Epithelial cell of prostate (primary cell): ENCODE measurements around the gene IL16.
"Not testable (repeated sequence)": the region's sequence is repeated elsewhere in the genome, so short reads cannot be mapped to it uniquely, and the experiment has no call there.

Experiments used
- DNase-seq: peaks from one replicate; pipeline ENCODE4 v3.0.0-alpha.2; 2011; ENCODE audit warnings: low read depth, low spot score
- H3K27ac ChIP-seq: fragments of 450-650 bp; 2 replicates; pipeline ENCODE4 v1.5.1; 2017; ENCODE audit warnings: mild to moderate bottlenecking

The IL16 gene

DNA sequence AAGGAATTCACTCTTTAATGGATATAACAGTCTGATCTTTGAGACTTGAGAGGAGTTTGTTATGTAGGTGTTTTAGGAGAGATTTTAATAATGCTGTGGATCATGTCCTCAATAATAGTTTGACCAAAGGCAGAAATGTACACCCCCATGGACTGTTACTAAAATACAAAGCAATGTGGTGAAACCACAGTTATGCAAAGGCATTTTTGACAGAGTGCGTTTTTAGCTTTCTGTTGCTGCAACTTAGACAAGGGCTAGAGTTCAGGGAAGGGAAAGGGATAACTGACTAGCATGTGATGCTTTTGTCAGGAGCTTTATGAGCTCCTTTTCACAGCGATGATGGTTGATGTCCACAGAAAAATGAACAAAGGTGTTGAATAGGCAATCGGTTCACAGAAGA lies 130.8 kb downstream of the IL16 start:
- no peak overlapping the region for H3K27ac ChIP-seq
- DNase-seq, result no peak

- no peak overlapping the region for H3K27ac ChIP-seq
- DNase-seq, result no peak
Observed at GRCh38 chr15:81329446-81329845, 132.8 kb downstream of the IL16 start.

DNA sequence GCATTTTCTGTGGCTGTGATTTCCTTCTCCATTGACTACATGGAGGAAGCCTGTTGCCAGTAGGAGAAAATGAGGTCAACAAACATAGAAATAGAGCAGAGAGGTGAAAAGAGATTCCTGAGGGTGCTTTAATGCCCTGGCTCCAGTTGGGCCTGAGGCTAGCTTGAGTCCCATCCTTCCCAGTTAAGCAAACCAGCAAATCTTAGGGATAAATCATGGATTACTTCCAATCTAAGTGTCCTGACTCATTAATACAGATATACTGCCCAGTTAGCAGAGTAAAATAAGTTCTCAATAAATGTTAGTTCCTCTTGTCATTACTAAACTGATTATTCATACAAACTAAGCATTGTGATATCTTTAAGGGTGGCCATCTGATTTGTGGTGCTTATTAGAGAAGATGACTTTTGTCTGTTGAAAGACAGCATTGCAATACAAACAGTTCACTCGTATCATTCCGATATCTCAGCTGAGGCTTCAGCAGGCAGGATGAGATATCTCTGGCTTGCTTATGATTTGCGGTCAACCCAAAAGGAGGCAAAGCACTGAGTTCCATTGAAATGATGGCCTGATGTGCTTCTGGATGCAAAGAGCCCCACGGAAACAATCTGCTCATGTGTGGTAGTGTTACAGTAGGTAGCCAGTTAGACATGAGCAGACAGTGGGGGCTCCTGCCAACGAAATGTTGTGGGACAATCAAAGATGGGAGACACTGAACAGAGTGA lies 133.8 kb downstream of the IL16 start:
- no peak for DNase-seq
- H3K27ac ChIP-seq, result no peak overlapping the region

GRCh38 chr15:81331141-81331540 lies 134.5 kb downstream of the IL16 start:
- H3K27ac ChIP-seq, DNase-seq: not testable (repeated sequence)

GRCh38 chr15:81331600-81331999 lies 134.9 kb downstream of the IL16 start:
- no peak overlapping the region for H3K27ac ChIP-seq

DNA sequence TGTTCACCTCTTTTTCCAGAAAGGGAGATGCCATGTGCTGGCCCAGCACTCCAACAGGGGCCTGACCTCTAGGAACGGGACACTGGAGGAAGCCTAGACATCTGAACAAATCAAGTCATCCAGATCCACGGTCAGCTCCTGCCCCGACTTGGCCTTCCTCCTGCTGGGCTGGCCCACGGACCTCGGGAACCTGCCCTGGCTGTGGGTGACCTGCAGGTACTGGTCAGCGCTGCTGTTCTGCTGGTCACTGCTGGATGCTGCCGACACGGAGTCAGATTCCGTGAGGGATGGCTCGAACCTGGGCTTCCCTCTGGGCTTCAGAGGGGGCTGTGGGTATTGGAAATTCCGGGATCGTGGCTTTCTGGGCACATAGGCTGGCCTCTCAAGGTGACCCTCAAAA lies 135.6 kb downstream of the IL16 start:
- no peak overlapping the region for H3K27ac ChIP-seq
- no peak for DNase-seq

More at GRCh38 chr15:81331600-81331999, 134.9 kb downstream of the IL16 start:
- no peak for DNase-seq

DNA sequence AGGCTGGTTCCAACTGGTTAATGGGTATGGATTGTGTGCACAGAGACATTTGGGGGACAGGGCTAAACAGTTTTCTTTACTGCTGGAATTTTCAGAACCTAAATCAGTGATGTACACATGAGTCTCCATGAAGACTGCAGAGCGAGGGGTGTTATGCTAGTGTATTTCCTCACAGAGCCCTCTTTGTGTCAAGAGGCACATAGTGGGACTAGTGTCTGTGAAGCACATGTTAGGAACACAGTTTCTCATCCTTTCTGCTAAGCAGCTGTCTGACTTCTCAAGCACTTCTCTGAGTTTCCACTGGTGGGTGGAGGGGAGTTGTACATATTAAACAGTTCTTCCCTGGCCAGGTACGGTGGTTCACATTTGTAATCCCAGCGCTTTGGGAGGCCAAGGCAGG lies 136.7 kb downstream of the IL16 start:
- DNase-seq, result no peak

GRCh38 chr15:81334768-81335435 lies 138.2 kb downstream of the IL16 start:
- DNase-seq, result no peak
- no peak overlapping the region for H3K27ac ChIP-seq

More for the DNA sequence above, 136.7 kb downstream of the IL16 start:
- no peak overlapping the region for H3K27ac ChIP-seq

GRCh38 chr15:81335631-81336030 lies 139.0 kb downstream of the IL16 start:
- H3K27ac ChIP-seq, result no peak overlapping the region
- DNase-seq, result no peak

DNA sequence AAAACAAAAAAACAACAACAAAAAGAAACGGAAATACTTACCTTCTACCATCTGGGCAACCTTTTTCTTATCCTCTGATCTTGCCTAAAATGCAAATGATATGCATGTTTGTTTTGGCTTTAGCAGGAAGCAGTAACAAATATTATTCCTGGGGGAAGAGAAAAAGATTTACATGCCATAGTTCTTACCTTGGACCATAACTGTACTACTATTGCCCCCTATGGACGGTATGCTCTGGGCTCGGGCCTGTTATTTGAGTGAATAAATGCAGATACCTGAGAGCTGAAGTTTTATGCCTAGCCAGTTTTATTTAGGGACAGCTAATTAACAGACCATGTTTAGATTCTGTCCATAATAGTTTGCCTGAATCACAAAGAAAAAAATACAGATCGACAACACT lies 139.9 kb downstream of the IL16 start:
- no peak for DNase-seq
- no peak overlapping the region for H3K27ac ChIP-seq

GRCh38 chr15:81337241-81337640 lies 140.6 kb downstream of the IL16 start:
- H3K27ac ChIP-seq, result no peak overlapping the region
- DNase-seq, result no peak

DNA sequence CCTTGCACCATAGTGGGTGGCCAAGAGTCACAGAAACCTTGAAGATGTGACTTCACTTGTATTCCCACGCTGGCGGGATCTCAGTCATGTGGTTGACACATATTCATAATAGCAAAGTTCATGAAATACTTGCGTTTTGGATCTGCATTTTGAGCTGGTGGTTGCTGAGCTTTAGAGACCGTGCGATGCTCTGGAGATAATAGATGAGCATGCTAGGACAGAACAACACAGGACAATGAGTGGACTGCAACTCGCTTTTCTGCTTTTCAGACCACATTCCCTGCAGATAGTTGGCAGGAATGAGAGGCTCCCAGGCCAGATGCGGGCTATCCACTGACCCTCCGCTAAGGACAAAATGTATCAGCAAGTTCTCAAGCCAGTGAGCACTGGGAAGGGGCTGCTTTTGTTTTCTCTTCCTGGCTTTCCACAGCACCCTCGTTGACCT lies 141.1 kb downstream of the IL16 start:
- DNase-seq, result no peak
- H3K27ac ChIP-seq, result no peak overlapping the region

DNA sequence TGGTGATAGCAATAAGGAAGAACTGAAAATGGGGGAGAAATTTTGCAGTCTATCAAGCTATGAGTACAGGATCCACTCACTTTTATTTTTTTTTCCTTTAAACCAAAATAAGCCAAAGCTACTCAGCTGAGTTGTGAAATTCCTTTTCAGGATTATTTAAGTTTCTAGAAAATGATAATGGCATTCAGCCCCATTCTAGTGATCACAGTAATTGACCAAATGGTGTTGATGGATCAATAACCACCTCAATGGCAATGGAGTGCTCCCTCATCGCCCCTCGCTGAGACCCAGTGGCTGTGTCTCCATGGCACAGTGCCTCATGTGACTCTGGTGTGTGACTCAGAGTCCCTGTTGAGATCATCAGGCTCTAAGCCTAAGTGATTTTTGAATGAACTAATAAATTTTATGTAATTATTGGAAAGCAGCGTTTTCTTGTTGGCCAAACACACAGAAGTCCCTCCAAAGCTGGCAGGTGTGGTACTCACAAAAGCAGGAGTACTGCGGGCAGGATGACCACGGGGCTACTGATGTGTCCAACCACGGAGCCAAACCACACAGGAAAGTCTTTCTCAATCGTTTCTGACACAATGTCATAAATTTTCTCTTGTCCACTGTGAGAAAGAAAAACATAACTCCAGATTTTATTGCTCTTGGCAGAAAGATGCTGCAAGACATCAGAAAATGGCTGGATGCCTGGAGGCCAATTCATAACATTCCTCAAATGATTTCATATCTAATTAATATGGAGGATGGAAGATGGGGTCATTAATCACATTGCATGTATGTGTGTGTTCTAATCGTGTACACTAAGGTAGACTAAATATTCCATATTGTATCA lies 141.7 kb downstream of the IL16 start:
- peak; percentile 70 for DNase-seq
- H3K27ac ChIP-seq, result no peak overlapping the region

- no peak for DNase-seq
- no peak overlapping the region for H3K27ac ChIP-seq
Observed at GRCh38 chr15:81339321-81339720, 142.6 kb downstream of the IL16 start.

DNA sequence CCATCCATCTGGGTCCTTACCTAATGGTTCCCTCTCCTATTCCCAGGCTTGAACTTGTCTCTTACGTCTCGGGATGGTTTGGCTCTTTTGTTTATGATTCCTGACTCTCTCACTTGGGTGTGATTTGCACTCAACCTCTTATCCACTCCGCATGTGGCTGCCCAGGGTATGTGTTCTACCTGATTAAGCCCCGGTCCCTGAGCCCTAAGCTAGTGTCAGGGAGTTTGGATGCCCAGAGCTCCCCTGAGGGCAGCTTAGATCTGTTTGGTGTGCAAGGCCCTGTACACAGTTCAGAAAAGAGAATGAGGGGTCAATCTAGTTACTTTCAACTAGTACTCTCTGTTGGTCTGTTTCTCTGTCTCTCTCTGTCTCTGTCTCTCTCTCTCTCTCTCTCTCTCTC lies 143.2 kb downstream of the IL16 start:
- no peak overlapping the region for H3K27ac ChIP-seq
- DNase-seq, result no peak

- DNase-seq, result no peak
- H3K27ac ChIP-seq, result no peak overlapping the region
Observed at GRCh38 chr15:81341351-81341750, 144.7 kb downstream of the IL16 start.

- H3K27ac ChIP-seq, result no peak overlapping the region
- DNase-seq, result no peak
Observed at GRCh38 chr15:81343371-81343770, 146.7 kb downstream of the IL16 start.

- DNase-seq, result no peak
- H3K27ac ChIP-seq, result no peak overlapping the region
Observed at GRCh38 chr15:81346611-81347010, 149.9 kb downstream of the IL16 start.

DNA sequence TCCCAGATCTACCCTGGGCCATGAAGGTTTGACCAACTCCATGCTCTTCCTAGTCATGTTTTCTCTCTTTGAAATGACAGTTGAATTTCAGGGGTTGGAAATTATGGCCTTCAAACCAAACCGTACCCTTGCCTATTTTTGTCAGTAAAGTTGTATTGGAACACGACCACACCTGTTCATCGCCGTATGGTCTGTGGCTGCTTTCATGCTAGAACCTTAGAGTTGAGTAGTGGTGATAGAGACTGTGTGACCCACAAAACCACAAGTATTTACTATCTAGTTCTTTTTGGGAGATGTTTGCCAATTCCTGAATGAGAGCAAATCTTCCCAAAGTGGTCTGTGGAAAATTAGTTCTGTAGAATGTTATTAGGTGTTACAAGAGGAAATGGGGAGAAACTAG lies 151.2 kb downstream of the IL16 start:
- H3K27ac ChIP-seq, result no peak overlapping the region
- no peak for DNase-seq

- H3K27ac ChIP-seq, DNase-seq: not testable (repeated sequence)
Observed at GRCh38 chr15:81348691-81349090, 152.0 kb downstream of the IL16 start.

DNA sequence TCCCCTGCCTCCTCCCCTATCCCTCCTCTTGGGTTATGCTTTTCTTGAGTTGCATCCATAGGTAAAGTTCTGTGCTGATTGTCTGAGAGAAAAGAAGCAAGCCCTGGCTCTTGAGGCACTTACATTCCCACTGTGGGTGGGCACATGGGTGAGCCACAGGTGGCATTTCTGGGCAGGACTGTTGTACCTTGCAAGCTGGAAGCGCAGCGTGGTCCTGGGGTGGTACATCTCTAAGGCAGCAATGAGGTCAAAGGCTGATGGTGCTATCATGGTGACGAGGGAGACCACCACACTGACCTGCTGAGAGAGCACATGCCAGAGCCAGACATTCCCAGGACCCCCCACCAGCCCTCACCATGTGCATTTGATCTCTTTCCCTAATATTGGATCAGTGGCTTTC lies 152.6 kb downstream of the IL16 start:
- no peak for DNase-seq
- H3K27ac ChIP-seq, result no peak overlapping the region
